PC-3 (cell line): ENCODE data around the gene LMO7. TPM values are rescaled to one million over a fixed set of nuclear protein-coding genes. Genes with fewer than 3 reads are reported as not detected.

Source experiments
- ATAC-seq: fragments of 200-7000 bp; cut with Tn5 transposase; 2 replicates; pipeline ENCODE4 v1.9.1; 2020; ENCODE audit warnings: mild to moderate bottlenecking, moderate library complexity
- BruUV-seq: library from RNA; stranded (reverse); fragments of 400-500 nt; replicated peaks from 2 replicates; lab custom pipeline; 2021; lab: Mats Ljungman, UMichigan
- CTCF ChIA-PET: fragments of 300-600 bp; sonication (Branson Sonifier 250); formaldehyde crosslinking; loops from one replicate; lab custom pipeline; 2022; ENCODE audit warnings: antibody characterized with exemption; lab: Charles Lee
- POLR2A ChIA-PET: fragments of 300-600 bp; sonication (Branson Sonifier 250); formaldehyde crosslinking; loops from one replicate; lab custom pipeline; 2022; ENCODE audit warnings: antibody characterized with exemption; ENCODE audit not compliant: unreplicated experiment; lab: Charles Lee
- DNase-seq: peaks from one replicate; pipeline ENCODE4 v3.0.0-alpha.2; 2015
- H2AFZ ChIP-seq: fragments of 300-600 bp; sonication (generic); 2 replicates; pipeline ENCODE4 v1.6.0; 2016; ENCODE audit warnings: antibody characterized with exemption, low read length
- H3F3A ChIP-seq: fragments of 300-600 bp; sonication (generic); one replicate; pipeline ENCODE4 v1.6.0; 2017; ENCODE audit warnings: antibody characterized with exemption, low read length, control low read depth, mild to moderate bottlenecking; ENCODE audit not compliant: unreplicated experiment
- H3K27ac ChIP-seq: fragments of 300-600 bp; sonication (generic); 2 replicates; pipeline ENCODE4 v1.5.1; 2016; ENCODE audit warnings: mild to moderate bottlenecking, low read length
- H3K27me3 ChIP-seq: fragments of 300-600 bp; sonication (generic); 2 replicates; pipeline ENCODE4 v1.6.1; 2016; ENCODE audit warnings: low read length, mixed read lengths
- H3K36me3 ChIP-seq: fragments of 300-600 bp; sonication (generic); 2 replicates; pipeline ENCODE4 v1.6.1; 2016; ENCODE audit warnings: low read depth, mixed run types, low read length, mixed read lengths
- H3K4me1 ChIP-seq: fragments of 300-600 bp; sonication (generic); 2 replicates; pipeline ENCODE4 v1.5.1; 2016; ENCODE audit warnings: low read length; ENCODE audit not compliant: insufficient read depth
- H3K4me2 ChIP-seq: fragments of 300-600 bp; sonication (generic); 2 replicates; pipeline ENCODE4 v1.6.0; 2016; ENCODE audit warnings: low read length
- H3K4me3 ChIP-seq: fragments of 300-600 bp; sonication (generic); 2 replicates; pipeline ENCODE4 v1.5.1; 2016; ENCODE audit warnings: mild to moderate bottlenecking, low read length, mixed read lengths
- H3K79me2 ChIP-seq: fragments of 300-600 bp; sonication (generic); 2 replicates; pipeline ENCODE4 v1.6.1; 2017; ENCODE audit warnings: low read length, mixed read lengths
- H3K9ac ChIP-seq: fragments of 300-600 bp; sonication (generic); 2 replicates; pipeline ENCODE4 v1.6.0; 2016; ENCODE audit warnings: mild to moderate bottlenecking, low read length
- H3K9me2 ChIP-seq: fragments of 300-600 bp; sonication (generic); replicated peaks from 2 replicates; pipeline ENCODE4 v1.6.1; 2016; ENCODE audit warnings: mixed run types, low read length, mixed read lengths
- H3K9me3 ChIP-seq: fragments of 300-600 bp; sonication (generic); 2 replicates; pipeline ENCODE4 v1.6.1; 2016; ENCODE audit warnings: low read length, mixed read lengths
- H4K20me1 ChIP-seq: fragments of 300-600 bp; sonication (generic); 2 replicates; pipeline ENCODE4 v1.6.1; 2016; ENCODE audit warnings: low read length, mixed read lengths
- CTCF ChIP-seq: fragments of 300-600 bp; sonication (generic); conservative IDR thresholded peaks from 2 replicates; pipeline ENCODE4 v1.5.1; 2017; ENCODE audit warnings: antibody characterized with exemption, low read depth, mild to moderate bottlenecking, low read length
- EZH2 ChIP-seq: fragments of 300-600 bp; sonication (generic); IDR thresholded peaks from one replicate; pipeline ENCODE4 v1.6.1; 2017; ENCODE audit warnings: antibody characterized with exemption, mild to moderate bottlenecking, low read length; ENCODE audit not compliant: unreplicated experiment
- EZH2phosphoT487 ChIP-seq: fragments of 300-600 bp; sonication (generic); IDR thresholded peaks from 2 replicates; pipeline ENCODE4 v1.6.1; 2018; ENCODE audit warnings: mild to moderate bottlenecking, antibody characterized with exemption, low read length, borderline replicate concordance
- intact Hi-C: fragments of 100-400 bp; cut with micrococcal nuclease; formaldehyde crosslinking; loops from 2 replicates; pipeline ENCODE4 v1.9.0; 2023
- total RNA-seq: library from RNA; depleted of rRNA; stranded (reverse); fragments of >200 nt; gene quantifications from 2 replicates; pipeline ENCODE4 v1.2.3, GENCODE V29; 2014

Gene LMO7
- total RNA-seq, 1 experiment from 2014 or later, result 83.6 TPM

DNA sequence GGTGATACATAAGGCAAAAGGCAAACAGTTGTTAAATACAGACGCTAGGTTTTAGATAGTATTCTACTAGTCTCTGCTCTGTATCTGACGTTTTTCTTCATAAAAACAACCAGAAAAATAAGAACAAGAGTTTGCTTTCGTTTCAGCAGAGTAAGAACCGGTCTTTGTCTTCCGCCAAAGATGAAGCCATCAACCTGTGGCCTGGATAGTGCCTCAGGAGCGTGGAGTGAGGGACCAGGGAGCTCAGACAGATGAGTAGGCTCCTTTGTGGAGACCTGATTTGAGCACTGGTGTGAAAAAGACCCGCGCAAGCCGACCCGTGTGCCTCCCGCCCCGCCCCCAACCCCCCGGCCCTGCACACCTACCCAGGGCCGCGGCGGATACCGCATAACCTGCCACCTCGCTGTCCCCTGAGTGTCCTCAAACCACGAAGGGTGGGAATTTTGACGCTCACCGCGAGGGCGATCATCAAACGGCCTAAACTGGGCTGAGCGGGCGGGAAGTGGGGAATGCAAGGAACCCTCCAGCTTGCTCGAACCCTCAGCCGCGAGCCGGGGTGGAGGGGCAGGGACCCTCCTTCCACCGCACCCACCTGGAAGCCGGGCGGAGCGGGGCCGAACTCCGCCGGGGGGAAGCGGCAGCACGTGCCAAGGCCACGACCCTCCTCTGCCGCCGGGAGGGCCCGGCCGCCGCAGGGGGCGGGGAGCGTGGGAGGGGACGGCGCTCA lies 866 bp upstream of the LMO7 start:
- DNase-seq (no peak), ATAC-seq (peak; percentile 4)
- Histone ChIP-seq H3K4me3 (peak overlapping the region; percentile 90), H3K79me2 (peaks cover 39% of the 10 kb centered on the region), H3K27ac (no peak overlapping the region), H3K9me3 (no peaks in the 10 kb centered on the region), H3K4me1 (peaks cover 13% of the 10 kb centered on the region), H3K9me2 (no peaks in the 10 kb centered on the region), H3K9ac (peak overlapping the region; percentile 37; the same call in 1 of the 2 replicates), H4K20me1 (peaks cover 5% of the 10 kb centered on the region; the same call in 1 of the 2 replicates), H2AFZ (peak overlapping the region; percentile 67; the same call in 1 of the 2 replicates), H3K4me2 (peak overlapping the region; percentile 84), H3K27me3 (no peaks in the 10 kb centered on the region), H3K36me3 (no peaks in the 10 kb centered on the region), H3F3A (no peaks in the 10 kb centered on the region)
- intact Hi-C loops, result loop anchor here (5.0 kb wide), 1 partner anchor 68 kb away; no protein-coding TSS in a partner anchor
- POLR2A ChIA-PET, result no interaction called here
- no peak for TF ChIP-seq EZH2phosphoT487
- no peak for TF ChIP-seq CTCF
- TF ChIP-seq EZH2, result no peak
- CTCF ChIA-PET, result no interaction called here
- no TSS peak for BruUV-seq

- Histone ChIP-seq H3K79me2 (peaks cover 52% of the 10 kb centered on the region), H4K20me1 (peaks cover 5% of the 10 kb centered on the region; the same call in 1 of the 2 replicates), H3K4me1 (peaks cover 13% of the 10 kb centered on the region), H3K9me2 (no peaks in the 10 kb centered on the region), H3K9ac (peak overlapping the region; percentile 63), H3K9me3 (no peaks in the 10 kb centered on the region), H3K36me3 (no peaks in the 10 kb centered on the region), H3K27ac (peak overlapping the region; percentile 10; the same call in 1 of the 2 replicates), H2AFZ (peak overlapping the region; percentile 75), H3F3A (no peaks in the 10 kb centered on the region), H3K4me3 (peak overlapping the region; percentile 90), H3K4me2 (peak overlapping the region; percentile 84), H3K27me3 (no peaks in the 10 kb centered on the region)
- TF ChIP-seq EZH2phosphoT487 (no peak), EZH2 (no peak), CTCF (no peak)
- ATAC-seq, result peak; percentile 23
- ChIA-PET CTCF (no interaction called here), POLR2A (interaction anchor here (0.7 kb wide), 1 partner anchor 14 kb away, joined by 6 read pairs; no protein-coding TSS in a partner anchor)
- BruUV-seq, result no TSS peak
- DNase-seq, result peak; percentile 36
- intact Hi-C loops, result loop anchor here (5.0 kb wide), 1 partner anchor 69 kb away; no protein-coding TSS in a partner anchor
Measured at GRCh38 chr13:75636436-75637180, 478 bp downstream of the LMO7 start.
